Sigmoid colon (tissue), 4 donors: Measurements from ENCODE around the gene SCUBE3.

Source experiments
- EP300 ChIP-seq, 4 donors: sonication (generic); formaldehyde crosslinking; IDR thresholded peaks; one replicate each; pipeline ENCODE4 v1.6.1; 2017; ENCODE audit warnings: antibody characterized with exemption in 4 of 4
- POLR2A ChIP-seq, 2 donors: fragments of 450-650 bp; IDR thresholded peaks; one replicate each; pipeline ENCODE4 v1.6.1; 2016; ENCODE audit warnings: antibody characterized with exemption in 2 of 2, mild to moderate bottlenecking in 2 of 2, moderate library complexity in 2 of 2
- TF ChIP-seq, protein P1 (sequence below), 4 experiments: fragments of 450-650 bp in 3 of 4; fragments of 200-600 bp in 1 of 4; IDR thresholded peaks; one replicate each; pipeline ENCODE4 v1.5.1; 2016 to 2019; ENCODE audit warnings: antibody characterized with exemption in 4 of 4, mild to moderate bottlenecking in 3 of 4, moderate library complexity in 2 of 4

DNA sequence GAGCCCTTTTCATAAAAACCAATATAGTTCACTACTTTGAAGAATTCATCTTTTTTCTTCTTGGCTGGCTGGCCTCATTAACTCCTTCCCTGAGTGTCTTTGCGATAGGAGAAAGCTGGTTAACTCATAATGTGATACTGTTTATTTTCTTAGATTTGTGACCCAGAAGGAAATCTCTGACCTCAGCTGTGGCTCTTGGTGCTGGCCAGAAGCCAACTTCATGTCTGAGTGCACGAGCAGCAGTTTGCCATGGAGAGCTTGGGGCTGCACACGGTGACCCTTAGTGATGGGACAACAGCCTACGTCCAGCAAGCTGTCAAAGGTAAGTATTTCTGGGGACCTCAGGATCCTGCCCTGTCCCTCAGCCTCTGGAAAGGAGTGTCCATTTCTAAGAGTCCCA, 67.1 kb downstream of the SCUBE3 start:
- TF ChIP-seq, protein P1, sequence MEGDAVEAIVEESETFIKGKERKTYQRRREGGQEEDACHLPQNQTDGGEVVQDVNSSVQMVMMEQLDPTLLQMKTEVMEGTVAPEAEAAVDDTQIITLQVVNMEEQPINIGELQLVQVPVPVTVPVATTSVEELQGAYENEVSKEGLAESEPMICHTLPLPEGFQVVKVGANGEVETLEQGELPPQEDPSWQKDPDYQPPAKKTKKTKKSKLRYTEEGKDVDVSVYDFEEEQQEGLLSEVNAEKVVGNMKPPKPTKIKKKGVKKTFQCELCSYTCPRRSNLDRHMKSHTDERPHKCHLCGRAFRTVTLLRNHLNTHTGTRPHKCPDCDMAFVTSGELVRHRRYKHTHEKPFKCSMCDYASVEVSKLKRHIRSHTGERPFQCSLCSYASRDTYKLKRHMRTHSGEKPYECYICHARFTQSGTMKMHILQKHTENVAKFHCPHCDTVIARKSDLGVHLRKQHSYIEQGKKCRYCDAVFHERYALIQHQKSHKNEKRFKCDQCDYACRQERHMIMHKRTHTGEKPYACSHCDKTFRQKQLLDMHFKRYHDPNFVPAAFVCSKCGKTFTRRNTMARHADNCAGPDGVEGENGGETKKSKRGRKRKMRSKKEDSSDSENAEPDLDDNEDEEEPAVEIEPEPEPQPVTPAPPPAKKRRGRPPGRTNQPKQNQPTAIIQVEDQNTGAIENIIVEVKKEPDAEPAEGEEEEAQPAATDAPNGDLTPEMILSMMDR (IDR thresholded peaks at IDR 0.05) = no peak
- TF ChIP-seq POLR2A (IDR thresholded peaks at IDR 0.05) = no peak
- TF ChIP-seq EP300 (IDR thresholded peaks at IDR 0.05) = no peak
